HEK293 (cell line): Measurements from ENCODE around the gene BDNF.

ENCODE experiments used
- CTCF ChIA-PET: fragments of 350-600 bp; formaldehyde crosslinking; extraction: SDS; loops from one replicate; lab custom pipeline; 2021; ENCODE audit warnings: antibody characterized with exemption; lab: Yijun Ruan, JAX
- POLR2A ChIA-PET: fragments of 300-600 bp; formaldehyde crosslinking; extraction: SDS; loops from one replicate; lab custom pipeline; 2020; ENCODE audit warnings: antibody characterized with exemption, inconsistent platforms; lab: Yijun Ruan, JAX
- H3K27ac ChIP-seq: fragments of 200-500 bp; sonication (Bioruptor generic); 2 replicates; pipeline ENCODE4 v1.5.1; 2014; ENCODE audit warnings: low read depth, low read length, control low read depth, inconsistent platforms; ENCODE audit errors: extremely low read depth
- H3K36me3 ChIP-seq, 2 experiments: fragments of 200-500 bp in 1 of 2; sonication (Bioruptor generic) in 1 of 2; 1 replicate in 1 of 2; 2 replicates in 1 of 2; pipeline ENCODE4 v1.5.1; 2014 to 2017; ENCODE audit warnings: inconsistent platforms in 2 of 2, low read length in 2 of 2; ENCODE audit not compliant: control insufficient read depth in 2 of 2, insufficient read depth in 1 of 2
- H3K4me1 ChIP-seq: fragments of 200-500 bp; sonication (Bioruptor generic); 2 replicates; pipeline ENCODE4 v1.5.1; 2014; ENCODE audit warnings: mild to moderate bottlenecking, low read length, inconsistent platforms; ENCODE audit not compliant: control insufficient read depth, insufficient read depth
- H3K4me3 ChIP-seq: 2 replicates; pipeline ENCODE4 v1.5.1; 2011; ENCODE audit warnings: low read depth, mild to moderate bottlenecking, control low read depth, low read length, moderate library complexity
- H3K9me3 ChIP-seq: fragments of 200-500 bp; sonication (Bioruptor generic); 2 replicates; pipeline ENCODE4 v1.5.1; 2014; ENCODE audit warnings: low read depth, low read length, inconsistent platforms; ENCODE audit not compliant: control insufficient read depth, insufficient read depth
- BCL11B ChIP-seq: fragments of 450-650 bp; formaldehyde crosslinking; IDR thresholded peaks from 2 replicates; pipeline ENCODE4 v1.5.1; 2016; ENCODE audit warnings: low read depth, missing biosample characterization, missing genetic modification characterization
- EGR2 ChIP-seq: fragments of 450-650 bp; formaldehyde crosslinking; IDR thresholded peaks from 2 replicates; pipeline ENCODE4 v1.5.1; 2016; ENCODE audit warnings: low read depth, missing biosample characterization, missing genetic modification characterization
- GLIS2 ChIP-seq: fragments of 450-650 bp; formaldehyde crosslinking; IDR thresholded peaks from 2 replicates; pipeline ENCODE4 v1.5.1; 2016; ENCODE audit warnings: missing biosample characterization, missing genetic modification characterization
- MEIS1 ChIP-seq: sonication (generic); formaldehyde crosslinking; IDR thresholded peaks from 2 replicates; pipeline ENCODE4 v1.8.1; 2022; ENCODE audit warnings: missing genetic modification reagents, mild to moderate bottlenecking, borderline replicate concordance
- PATZ1 ChIP-seq: fragments of 450-650 bp; formaldehyde crosslinking; IDR thresholded peaks from 2 replicates; pipeline ENCODE4 v1.5.1; 2016; ENCODE audit warnings: missing biosample characterization, missing genetic modification characterization
- PRDM10 ChIP-seq: fragments of 450-650 bp; formaldehyde crosslinking; IDR thresholded peaks from 2 replicates; pipeline ENCODE4 v1.5.1; 2016; ENCODE audit warnings: missing biosample characterization, missing genetic modification characterization
- YY2 ChIP-seq: fragments of 450-650 bp; formaldehyde crosslinking; IDR thresholded peaks from 2 replicates; pipeline ENCODE4 v1.5.1; 2016; ENCODE audit warnings: missing biosample characterization, missing genetic modification characterization
- ZBTB6 ChIP-seq: fragments of 450-650 bp; formaldehyde crosslinking; IDR thresholded peaks from 2 replicates; pipeline ENCODE4 v1.5.1; 2017; ENCODE audit warnings: missing biosample characterization, missing genetic modification characterization
- ZNF114 ChIP-seq: fragments of 450-650 bp; formaldehyde crosslinking; IDR thresholded peaks from 2 replicates; pipeline ENCODE4 v1.5.0; 2017; ENCODE audit warnings: missing biosample characterization, missing genetic modification characterization
- ZNF202 ChIP-seq: fragments of 450-650 bp; formaldehyde crosslinking; IDR thresholded peaks from 2 replicates; pipeline ENCODE4 v1.5.1; 2016; ENCODE audit warnings: missing biosample characterization, missing genetic modification characterization, borderline replicate concordance
- ZNF223 ChIP-seq: fragments of 450-650 bp; formaldehyde crosslinking; IDR thresholded peaks from 2 replicates; pipeline ENCODE4 v1.5.1; 2016; ENCODE audit warnings: missing biosample characterization, missing genetic modification characterization
- ZNF335 ChIP-seq: fragments of 450-650 bp; formaldehyde crosslinking; conservative IDR thresholded peaks from 2 replicates; pipeline ENCODE4 v1.5.1; 2016; ENCODE audit warnings: missing biosample characterization, missing genetic modification characterization
- ZNF398 ChIP-seq: fragments of 450-650 bp; formaldehyde crosslinking; IDR thresholded peaks from 2 replicates; pipeline ENCODE4 v1.5.1; 2017; ENCODE audit warnings: missing biosample characterization, missing genetic modification characterization
- ZNF677 ChIP-seq: fragments of 450-650 bp; IDR thresholded peaks from 2 replicates; pipeline ENCODE4 v1.5.0; 2018; ENCODE audit warnings: missing biosample characterization, mild to moderate bottlenecking, missing genetic modification characterization, moderate library complexity
- ZNF777 ChIP-seq: fragments of 450-650 bp; formaldehyde crosslinking; IDR thresholded peaks from 2 replicates; pipeline ENCODE4 v1.5.1; 2017; ENCODE audit warnings: missing biosample characterization, missing genetic modification characterization, borderline replicate concordance
- TF ChIP-seq, protein P1 (sequence below): fragments of 450-650 bp; formaldehyde crosslinking; IDR thresholded peaks from 2 replicates; pipeline ENCODE4 v1.5.1; 2016; ENCODE audit warnings: missing biosample characterization, missing genetic modification characterization
- TF ChIP-seq, protein P2 (sequence below): fragments of 450-650 bp; formaldehyde crosslinking; IDR thresholded peaks from 2 replicates; pipeline ENCODE4 v1.5.1; 2016; ENCODE audit warnings: missing biosample characterization, missing genetic modification characterization

BDNF gene

DNA sequence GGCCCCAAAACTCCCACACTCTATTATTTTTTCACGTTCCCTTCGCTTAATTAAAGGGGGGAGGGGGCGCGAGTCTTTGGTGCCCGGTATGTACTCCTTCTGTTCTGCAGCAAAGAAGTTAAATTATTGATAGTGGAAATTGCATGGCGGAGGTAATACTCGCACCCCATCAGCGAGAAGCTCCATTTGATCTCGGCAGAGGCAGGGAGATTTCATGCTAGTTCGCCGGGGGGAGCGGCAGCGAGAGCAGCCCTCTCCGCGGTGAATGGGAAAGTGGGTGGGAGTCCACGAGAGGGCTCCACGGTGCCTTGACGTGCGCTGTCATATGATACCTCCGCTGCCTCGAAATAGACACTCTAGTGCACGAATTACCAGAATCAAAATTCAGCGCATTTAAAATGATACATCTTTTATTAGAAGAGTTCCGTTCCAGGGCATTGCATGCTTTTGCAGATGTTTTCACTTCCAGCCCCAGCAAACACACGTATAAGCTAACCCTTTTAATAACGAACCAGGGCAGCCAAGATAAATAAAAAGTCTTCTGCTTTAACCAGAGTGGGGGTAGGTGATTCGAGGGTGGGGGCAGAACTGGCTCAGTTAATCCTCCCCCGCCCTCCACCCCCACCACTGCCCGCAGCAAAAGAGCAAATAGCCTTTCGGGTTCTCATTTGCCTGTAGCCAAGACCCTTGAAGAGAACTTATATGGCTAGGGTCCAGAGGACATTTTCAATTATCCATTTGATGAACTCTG, 1.3 kb upstream of the BDNF start (continued):
- TF ChIP-seq YY2 (tag by site-specific recombination) (no peak), EGR2 (tag by site-specific recombination) (peak; percentile 39)
- TF ChIP-seq, all 188 proteins: peak for 14

- Histone ChIP-seq H3K36me3 (no peaks in the 10 kb centered on the region), H3K9me3 (no peaks in the 10 kb centered on the region), H3K4me3 (peak overlapping the region; percentile 88), H3K4me1 (no peaks in the 10 kb centered on the region), H3K27ac (peak overlapping the region; percentile 31; the same call in 1 of the 2 replicates)
- CTCF ChIA-PET: interaction anchor here (0.6 to 3.5 kb wide), 24 partner anchors 11 to 1635 kb away, joined by 3 to 21 read pairs (median 4); partner anchors contain the start of genes KIF18A and METTL15
- no peak for TF ChIP-seq ZNF223 (tag by site-specific recombination)
- no peak for TF ChIP-seq MEIS1
- TF ChIP-seq ZNF335 (tag by site-specific recombination): peak; percentile 80
- TF ChIP-seq PATZ1 (tag by site-specific recombination): 0 out of 2 replicates have a peak, but pooled peaks have one; percentile 11
- TF ChIP-seq ZNF777 (tag by site-specific recombination): 0 out of 2 replicates have a peak, but pooled peaks have one; percentile 9
- TF ChIP-seq ZNF398 (tag by site-specific recombination): no peak; the same call in 1 of the 2 replicates
- TF ChIP-seq BCL11B (tag by site-specific recombination): no peak
- TF ChIP-seq ZNF114 (tag by site-specific recombination): no peak
- TF ChIP-seq, protein P1, sequence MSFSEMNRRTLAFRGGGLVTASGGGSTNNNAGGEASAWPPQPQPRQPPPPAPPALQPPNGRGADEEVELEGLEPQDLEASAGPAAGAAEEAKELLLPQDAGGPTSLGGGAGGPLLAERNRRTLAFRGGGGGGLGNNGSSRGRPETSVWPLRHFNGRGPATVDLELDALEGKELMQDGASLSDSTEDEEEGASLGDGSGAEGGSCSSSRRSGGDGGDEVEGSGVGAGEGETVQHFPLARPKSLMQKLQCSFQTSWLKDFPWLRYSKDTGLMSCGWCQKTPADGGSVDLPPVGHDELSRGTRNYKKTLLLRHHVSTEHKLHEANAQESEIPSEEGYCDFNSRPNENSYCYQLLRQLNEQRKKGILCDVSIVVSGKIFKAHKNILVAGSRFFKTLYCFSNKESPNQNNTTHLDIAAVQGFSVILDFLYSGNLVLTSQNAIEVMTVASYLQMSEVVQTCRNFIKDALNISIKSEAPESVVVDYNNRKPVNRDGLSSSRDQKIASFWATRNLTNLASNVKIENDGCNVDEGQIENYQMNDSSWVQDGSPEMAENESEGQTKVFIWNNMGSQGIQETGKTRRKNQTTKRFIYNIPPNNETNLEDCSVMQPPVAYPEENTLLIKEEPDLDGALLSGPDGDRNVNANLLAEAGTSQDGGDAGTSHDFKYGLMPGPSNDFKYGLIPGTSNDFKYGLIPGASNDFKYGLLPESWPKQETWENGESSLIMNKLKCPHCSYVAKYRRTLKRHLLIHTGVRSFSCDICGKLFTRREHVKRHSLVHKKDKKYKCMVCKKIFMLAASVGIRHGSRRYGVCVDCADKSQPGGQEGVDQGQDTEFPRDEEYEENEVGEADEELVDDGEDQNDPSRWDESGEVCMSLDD (tag by site-specific recombination): peak; percentile 68; the same call in 1 of the 2 replicates
- peak; percentile 63; the same call in 1 of the 2 replicates for TF ChIP-seq ZBTB6
- TF ChIP-seq ZNF202 (tag by site-specific recombination): no peak
- no peak for TF ChIP-seq ZNF677 (tag by site-specific recombination)
- TF ChIP-seq GLIS2 (tag by site-specific recombination): 0 out of 2 replicates have a peak, but pooled peaks have one; percentile 29
- 0 out of 2 replicates have a peak, but pooled peaks have one; percentile 14 for TF ChIP-seq PRDM10 (tag by site-specific recombination)
- TF ChIP-seq, protein P2, sequence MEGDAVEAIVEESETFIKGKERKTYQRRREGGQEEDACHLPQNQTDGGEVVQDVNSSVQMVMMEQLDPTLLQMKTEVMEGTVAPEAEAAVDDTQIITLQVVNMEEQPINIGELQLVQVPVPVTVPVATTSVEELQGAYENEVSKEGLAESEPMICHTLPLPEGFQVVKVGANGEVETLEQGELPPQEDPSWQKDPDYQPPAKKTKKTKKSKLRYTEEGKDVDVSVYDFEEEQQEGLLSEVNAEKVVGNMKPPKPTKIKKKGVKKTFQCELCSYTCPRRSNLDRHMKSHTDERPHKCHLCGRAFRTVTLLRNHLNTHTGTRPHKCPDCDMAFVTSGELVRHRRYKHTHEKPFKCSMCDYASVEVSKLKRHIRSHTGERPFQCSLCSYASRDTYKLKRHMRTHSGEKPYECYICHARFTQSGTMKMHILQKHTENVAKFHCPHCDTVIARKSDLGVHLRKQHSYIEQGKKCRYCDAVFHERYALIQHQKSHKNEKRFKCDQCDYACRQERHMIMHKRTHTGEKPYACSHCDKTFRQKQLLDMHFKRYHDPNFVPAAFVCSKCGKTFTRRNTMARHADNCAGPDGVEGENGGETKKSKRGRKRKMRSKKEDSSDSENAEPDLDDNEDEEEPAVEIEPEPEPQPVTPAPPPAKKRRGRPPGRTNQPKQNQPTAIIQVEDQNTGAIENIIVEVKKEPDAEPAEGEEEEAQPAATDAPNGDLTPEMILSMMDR (tag by site-specific recombination): no peak
- POLR2A ChIA-PET: interaction anchor here (0.6 to 2.2 kb wide), 6 partner anchors 17 to 1414 kb away, joined by 3 to 9 read pairs (median 4); partner anchors contain the start of genes KIF18A and METTL15
Observed at GRCh38 chr11:27699926-27700350, 317 bp downstream of the BDNF start.
